ENCODE results near the gene PAK1.

- TF ChIP-seq, protein P1, sequence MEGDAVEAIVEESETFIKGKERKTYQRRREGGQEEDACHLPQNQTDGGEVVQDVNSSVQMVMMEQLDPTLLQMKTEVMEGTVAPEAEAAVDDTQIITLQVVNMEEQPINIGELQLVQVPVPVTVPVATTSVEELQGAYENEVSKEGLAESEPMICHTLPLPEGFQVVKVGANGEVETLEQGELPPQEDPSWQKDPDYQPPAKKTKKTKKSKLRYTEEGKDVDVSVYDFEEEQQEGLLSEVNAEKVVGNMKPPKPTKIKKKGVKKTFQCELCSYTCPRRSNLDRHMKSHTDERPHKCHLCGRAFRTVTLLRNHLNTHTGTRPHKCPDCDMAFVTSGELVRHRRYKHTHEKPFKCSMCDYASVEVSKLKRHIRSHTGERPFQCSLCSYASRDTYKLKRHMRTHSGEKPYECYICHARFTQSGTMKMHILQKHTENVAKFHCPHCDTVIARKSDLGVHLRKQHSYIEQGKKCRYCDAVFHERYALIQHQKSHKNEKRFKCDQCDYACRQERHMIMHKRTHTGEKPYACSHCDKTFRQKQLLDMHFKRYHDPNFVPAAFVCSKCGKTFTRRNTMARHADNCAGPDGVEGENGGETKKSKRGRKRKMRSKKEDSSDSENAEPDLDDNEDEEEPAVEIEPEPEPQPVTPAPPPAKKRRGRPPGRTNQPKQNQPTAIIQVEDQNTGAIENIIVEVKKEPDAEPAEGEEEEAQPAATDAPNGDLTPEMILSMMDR (conservative IDR thresholded peaks at IDR 0.05; ENCODE audit: low read depth, low read length), result no peak
- TF ChIP-seq EZH2phosphoT487 (IDR thresholded peaks at IDR 0.05; ENCODE audit: borderline replicate concordance, low read length) (no peak), EZH2 (IDR thresholded peaks at IDR 0.05; ENCODE audit: low read length, unreplicated experiment) (no peak)
Measured at GRCh38 chr11:77322506-77322905, 151.4 kb downstream of the PAK1 start.
